ES-I3 (cell line): ENCODE measurements around the gene RAD51B.

Experiments
- H3K36me3 ChIP-seq: 2 replicates; pipeline ENCODE4 v1.6.1; 2013; ENCODE audit warnings: mild to moderate bottlenecking, low read length, control low read depth, moderate library complexity; ENCODE audit not compliant: insufficient read depth
- H3K4me1 ChIP-seq: 2 replicates; pipeline ENCODE4 v1.6.1; 2013; ENCODE audit warnings: mild to moderate bottlenecking, control low read depth, low read length; ENCODE audit not compliant: insufficient read depth
- H3K9ac ChIP-seq: 2 replicates; pipeline ENCODE4 v1.6.1; 2013; ENCODE audit warnings: low read depth, mild to moderate bottlenecking, low read length, moderate library complexity
- H3K9me3 ChIP-seq: 2 replicates; pipeline ENCODE4 v1.6.1; 2013; ENCODE audit warnings: mild to moderate bottlenecking, low read length, moderate library complexity; ENCODE audit not compliant: control insufficient read depth, insufficient read depth

Gene RAD51B

GRCh38 chr14:68164711-68165113 is 345.1 kb downstream of the RAD51B start:
- Histone ChIP-seq H3K4me1 (peaks cover 6% of the 10 kb centered on the region; the same call in 1 of the 2 replicates), H3K9ac (no peak overlapping the region)

GRCh38 chr14:68165274-68165843 is 345.8 kb downstream of the RAD51B start:
- H3K36me3 ChIP-seq = no peaks in the 10 kb centered on the region
- H3K4me1 ChIP-seq = peaks cover 6% of the 10 kb centered on the region; the same call in 1 of the 2 replicates
- H3K9ac ChIP-seq = no peak overlapping the region
- H3K9me3 ChIP-seq = no peaks in the 10 kb centered on the region

More at GRCh38 chr14:68164711-68165113, 345.1 kb downstream of the RAD51B start:
- Histone ChIP-seq H3K9me3 (no peaks in the 10 kb centered on the region), H3K36me3 (no peaks in the 10 kb centered on the region)

- Histone ChIP-seq H3K36me3 (no peaks in the 10 kb centered on the region), H3K4me1 (peaks cover 6% of the 10 kb centered on the region; the same call in 1 of the 2 replicates), H3K9ac (no peak overlapping the region), H3K9me3 (no peaks in the 10 kb centered on the region)
Observed at GRCh38 chr14:68166731-68167382, 347.3 kb downstream of the RAD51B start.

- Histone ChIP-seq H3K4me1 (peaks cover 6% of the 10 kb centered on the region; the same call in 1 of the 2 replicates), H3K36me3 (no peaks in the 10 kb centered on the region), H3K9me3 (no peaks in the 10 kb centered on the region), H3K9ac (no peak overlapping the region)
Observed at GRCh38 chr14:68167383-68168087, 348.0 kb downstream of the RAD51B start.

- H3K36me3 ChIP-seq = no peaks in the 10 kb centered on the region
- peaks cover 6% of the 10 kb centered on the region; the same call in 1 of the 2 replicates for H3K4me1 ChIP-seq
- H3K9me3 ChIP-seq = no peaks in the 10 kb centered on the region
Observed at GRCh38 chr14:68168460-68169109, 349.0 kb downstream of the RAD51B start.

GRCh38 chr14:68172216-68172615 is 352.6 kb downstream of the RAD51B start:
- Histone ChIP-seq H3K9ac (no peak overlapping the region), H3K36me3 (no peaks in the 10 kb centered on the region), H3K9me3 (no peaks in the 10 kb centered on the region), H3K4me1 (no peaks in the 10 kb centered on the region)

More at GRCh38 chr14:68168460-68169109, 349.0 kb downstream of the RAD51B start:
- H3K9ac ChIP-seq = no peak overlapping the region

- Histone ChIP-seq H3K36me3 (no peaks in the 10 kb centered on the region), H3K9me3 (no peaks in the 10 kb centered on the region), H3K9ac (no peak overlapping the region), H3K4me1 (no peaks in the 10 kb centered on the region)
Observed at GRCh38 chr14:68172627-68173026, 353.0 kb downstream of the RAD51B start.

GRCh38 chr14:68173227-68173972 is 353.8 kb downstream of the RAD51B start:
- Histone ChIP-seq H3K36me3 (no peaks in the 10 kb centered on the region), H3K9ac (no peak overlapping the region), H3K4me1 (peaks cover 3% of the 10 kb centered on the region), H3K9me3 (no peaks in the 10 kb centered on the region)

- H3K4me1 ChIP-seq = peaks cover 10% of the 10 kb centered on the region
- H3K36me3 ChIP-seq = no peaks in the 10 kb centered on the region
- H3K9me3 ChIP-seq = no peaks in the 10 kb centered on the region
- H3K9ac ChIP-seq = no peak overlapping the region
Observed at GRCh38 chr14:68174446-68174845, 354.9 kb downstream of the RAD51B start.

GRCh38 chr14:68176687-68177086 is 357.1 kb downstream of the RAD51B start:
- Histone ChIP-seq H3K9me3 (no peaks in the 10 kb centered on the region), H3K4me1 (peaks cover 17% of the 10 kb centered on the region), H3K36me3 (no peaks in the 10 kb centered on the region), H3K9ac (no peak overlapping the region)

- Histone ChIP-seq H3K9me3 (no peaks in the 10 kb centered on the region), H3K9ac (no peak overlapping the region), H3K36me3 (no peaks in the 10 kb centered on the region), H3K4me1 (peaks cover 20% of the 10 kb centered on the region)
Observed at GRCh38 chr14:68177728-68178127, 358.1 kb downstream of the RAD51B start.

- Histone ChIP-seq H3K4me1 (peaks cover 20% of the 10 kb centered on the region), H3K9ac (no peak overlapping the region), H3K9me3 (no peaks in the 10 kb centered on the region), H3K36me3 (no peaks in the 10 kb centered on the region)
Observed at GRCh38 chr14:68178282-68178681, 358.7 kb downstream of the RAD51B start.

- Histone ChIP-seq H3K36me3 (no peaks in the 10 kb centered on the region), H3K9me3 (no peaks in the 10 kb centered on the region), H3K4me1 (peaks cover 20% of the 10 kb centered on the region), H3K9ac (no peak overlapping the region)
Observed at GRCh38 chr14:68181519-68182326, 362.1 kb downstream of the RAD51B start.
